A549 (cell line): ENCODE data around the gene SNORC. TPM values are rescaled to one million over a fixed set of nuclear protein-coding genes. Genes with fewer than 3 reads are reported as not detected.

Experiments
- ATAC-seq, 2 experiments: fragments of 200-7000 bp in 1 of 2; fragments of >200 bp in 1 of 2; cut with Nextera tagmentation in 1 of 2; cut with Tn5 transposase in 1 of 2; 3 replicates each; pipeline versions ENCODE4 v1.8.0 to v1.9.1; 2018 to 2020; ENCODE audit warnings: mild to moderate bottlenecking in 1 of 2, moderate library complexity in 1 of 2
- CTCF ChIA-PET: fragments of 300-600 bp; sonication (Branson Sonifier 250); formaldehyde crosslinking; extraction: SDS; loops from one replicate; lab custom pipeline; 2021; ENCODE audit warnings: antibody characterized with exemption, inconsistent platforms; lab: Yijun Ruan, JAX
- POLR2A ChIA-PET: fragments of 350-600 bp; formaldehyde crosslinking; extraction: SDS; loops from one replicate; lab custom pipeline; 2021; ENCODE audit warnings: antibody characterized with exemption, inconsistent platforms; lab: Yijun Ruan, JAX
- DNase-seq, 2 experiments: peaks; one replicate each; pipeline versions ENCODE4 v3.0.0 to v3.0.0-alpha.2; 2011 to 2016; ENCODE audit warnings: low read depth in 1 of 2, low spot score in 1 of 2
- FAIRE-seq: peaks from 2 replicates; lab custom pipeline; 2011; peaks lifted over from hg19 to GRCh38; lab: Jason Lieb, UNC
- H3K27ac ChIP-seq, 2 experiments: fragments of >200 bp; sonication (Bioruptor Twin); formaldehyde crosslinking; 3 replicates each; pipeline ENCODE4 v1.5.1; 2016 to 2017
- H3K4me1 ChIP-seq: fragments of >200 bp; sonication (Bioruptor Twin); formaldehyde crosslinking; 3 replicates; pipeline ENCODE4 v1.6.1; 2016
- H3K4me2 ChIP-seq: fragments of >200 bp; sonication (Bioruptor Twin); formaldehyde crosslinking; 3 replicates; pipeline ENCODE4 v1.6.1; 2016
- H3K4me3 ChIP-seq: fragments of >200 bp; sonication (Bioruptor Twin); formaldehyde crosslinking; 3 replicates; pipeline ENCODE4 v1.5.1; 2016
- H3K9me3 ChIP-seq: fragments of >200 bp; sonication (Bioruptor Twin); formaldehyde crosslinking; 3 replicates; pipeline ENCODE4 v1.6.1; 2016
- BHLHE40 ChIP-seq: IDR thresholded peaks from 2 replicates; pipeline ENCODE4 v1.6.1; 2012; ENCODE audit warnings: low read depth, low read length, inconsistent platforms
- CBX8 ChIP-seq: fragments of 200-600 bp; sonication (generic); IDR thresholded peaks from 2 replicates; pipeline ENCODE4 v1.6.1; 2016
- CEBPB ChIP-seq, 2 experiments: fragments of >200 bp in 1 of 2; sonication (Bioruptor Twin) in 1 of 2; formaldehyde crosslinking in 1 of 2; IDR thresholded peaks; 2 replicates each; pipeline ENCODE4 v1.6.1; 2012 to 2016
- EP300 ChIP-seq, 2 experiments: fragments of >200 bp; sonication (Bioruptor Twin); formaldehyde crosslinking; IDR thresholded peaks; 2 replicates in 1 of 2; 3 replicates in 1 of 2; pipeline ENCODE4 v1.6.1; 2016 to 2017
- FOXS1 ChIP-seq: fragments of 250-450 bp; sonication (Bioruptor Pico); IDR thresholded peaks from 2 replicates; pipeline ENCODE4 v1.5.0; 2020; ENCODE audit warnings: mild to moderate bottlenecking, moderate library complexity
- HOXA7 ChIP-seq: fragments of 250-450 bp; sonication (Bioruptor Pico); IDR thresholded peaks from 2 replicates; pipeline ENCODE4 v1.5.0; 2020; ENCODE audit warnings: mild to moderate bottlenecking, moderate library complexity
- HOXB13 ChIP-seq: fragments of 250-450 bp; sonication (Bioruptor Pico); IDR thresholded peaks from 2 replicates; pipeline ENCODE4 v1.5.0; 2020; ENCODE audit warnings: low read depth, mild to moderate bottlenecking, moderate library complexity
- JUNB ChIP-seq: fragments of >200 bp; sonication (Bioruptor Twin); formaldehyde crosslinking; IDR thresholded peaks from 2 replicates; pipeline ENCODE4 v1.6.1; 2016
- MAX ChIP-seq: IDR thresholded peaks from 2 replicates; pipeline ENCODE4 v1.6.1; 2012
- MAZ ChIP-seq: fragments of 150-350 bp; IDR thresholded peaks from 2 replicates; pipeline ENCODE4 v1.6.1; 2014; ENCODE audit warnings: antibody characterized with exemption, low read depth, low read length, borderline replicate concordance
- NFE2L2 ChIP-seq: fragments of 150-350 bp; conservative IDR thresholded peaks from 2 replicates; pipeline ENCODE4 v1.6.1; 2014; ENCODE audit warnings: low read length
- PBX3 ChIP-seq: IDR thresholded peaks from 2 replicates; pipeline ENCODE4 v1.6.1; 2012
- POLR2AphosphoS2 ChIP-seq: conservative IDR thresholded peaks from 2 replicates; pipeline ENCODE4 v1.6.1; 2012; ENCODE audit warnings: low read length, improper control_type of control experiment, inconsistent platforms
- RCOR1 ChIP-seq: fragments of 150-350 bp; IDR thresholded peaks from 2 replicates; pipeline ENCODE4 v1.6.1; 2014; ENCODE audit warnings: antibody characterized with exemption, low read length, low read depth
- RFX5 ChIP-seq: fragments of 450-650 bp; IDR thresholded peaks from 2 replicates; pipeline ENCODE4 v1.7.1; 2014; ENCODE audit warnings: antibody characterized with exemption, mild to moderate bottlenecking, moderate library complexity
- RNF2 ChIP-seq: fragments of 200-600 bp; sonication (generic); IDR thresholded peaks from 2 replicates; pipeline ENCODE4 v1.6.1; 2016; ENCODE audit warnings: low read depth, mild to moderate bottlenecking, antibody characterized with exemption, moderate library complexity, borderline replicate concordance
- SMC3 ChIP-seq: fragments of >200 bp; sonication (Bioruptor Twin); formaldehyde crosslinking; IDR thresholded peaks from 3 replicates; pipeline ENCODE4 v1.6.1; 2018; ENCODE audit warnings: inconsistent platforms
- USF2 ChIP-seq: fragments of 450-650 bp; IDR thresholded peaks from 2 replicates; pipeline ENCODE4 v1.6.1; 2014; ENCODE audit warnings: antibody characterized with exemption
- ZNF302 ChIP-seq: fragments of 250-450 bp; sonication (Bioruptor Pico); IDR thresholded peaks from 2 replicates; pipeline ENCODE4 v1.9.0; 2021; ENCODE audit warnings: inconsistent platforms, mild to moderate bottlenecking, moderate library complexity
- WGBS: methylation state at CpG from one replicate; pipeline ENCODE4 v1.1.6; 2017; ENCODE audit errors: missing lambda C conversion rate; 5-methylcytosine and 5-hydroxymethylcytosine counted together
- polyA plus RNA-seq, 4 experiments: library from polyadenylated mRNA; depleted of rRNA in 3 of 4; stranded (reverse); fragments of >200 nt; fragmentation: RNase III in 1 of 4; extraction: RNeasy Plus Mini Kit Qiagen cat#74134 plus additional on column Dnase treatment in 1 of 4; gene quantifications; 2 replicates in 3 of 4; 3 replicates in 1 of 4; pipeline ENCODE4 v1.2.3, GENCODE V29; 2011 to 2017
- TF ChIP-seq, protein P1 (sequence below): fragments of 150-350 bp; IDR thresholded peaks from 2 replicates; pipeline ENCODE4 v1.6.1; 2014; ENCODE audit warnings: low read depth, mild to moderate bottlenecking, low read length

The SNORC gene
- polyA plus RNA-seq, 2 of the 4 experiments (the other 2 are of a cell fraction): 8.4 to 9.1 TPM

GRCh38 chr2:232873292-232873908 lies 3.3 kb downstream of the SNORC start:
- FAIRE-seq (no peak), DNase-seq (no peak), ATAC-seq (no peak)
- no peak overlapping the region for H3K4me3 ChIP-seq
- POLR2A ChIA-PET: interaction anchor here (1.1 kb wide), 1 partner anchor 17 kb away, joined by 3 read pairs; no protein-coding TSS in a partner anchor
- H3K9me3 ChIP-seq: no peaks in the 10 kb centered on the region
- peak overlapping the region; percentile 93 to 97 for H3K27ac ChIP-seq
- CTCF ChIA-PET: interaction anchor here (1.0 to 3.3 kb wide), 4 partner anchors 16 to 377 kb away, joined by 4 to 15 read pairs (median 8); partner anchors contain the start of gene ATG16L1
- H3K4me2 ChIP-seq: no peak overlapping the region; the same call in 2 of the 3 replicates
- H3K4me1 ChIP-seq: peaks cover 33% of the 10 kb centered on the region
- 94% methylated on average over 11 of the region's 14 CpGs for WGBS
- TF ChIP-seq EP300 (IDR thresholded peaks at IDR 0.05) (no peak), JUNB (no peak), HOXA7 (no peak), RNF2 (no peak), ZNF302 (CRISPR knock-in tag) (no peak), MAZ (no peak), POLR2AphosphoS2 (no peak), FOXS1 (CRISPR knock-in tag) (no peak), RFX5 (no peak), SMC3 (no peak)
- TF ChIP-seq, protein P1, sequence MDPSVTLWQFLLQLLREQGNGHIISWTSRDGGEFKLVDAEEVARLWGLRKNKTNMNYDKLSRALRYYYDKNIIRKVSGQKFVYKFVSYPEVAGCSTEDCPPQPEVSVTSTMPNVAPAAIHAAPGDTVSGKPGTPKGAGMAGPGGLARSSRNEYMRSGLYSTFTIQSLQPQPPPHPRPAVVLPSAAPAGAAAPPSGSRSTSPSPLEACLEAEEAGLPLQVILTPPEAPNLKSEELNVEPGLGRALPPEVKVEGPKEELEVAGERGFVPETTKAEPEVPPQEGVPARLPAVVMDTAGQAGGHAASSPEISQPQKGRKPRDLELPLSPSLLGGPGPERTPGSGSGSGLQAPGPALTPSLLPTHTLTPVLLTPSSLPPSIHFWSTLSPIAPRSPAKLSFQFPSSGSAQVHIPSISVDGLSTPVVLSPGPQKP: no peak

GRCh38 chr2:232873909-232874641 lies 4.0 kb downstream of the SNORC start:
- no peak for ATAC-seq
- ChIA-PET CTCF (interaction anchor here (0.5 to 3.3 kb wide), 7 partner anchors 12 to 377 kb away, joined by 3 to 15 read pairs (median 7); partner anchors contain the start of gene ATG16L1), POLR2A (interaction anchor here (1.1 to 1.6 kb wide), 3 partner anchors 17 to 106 kb away, joined by 3 to 11 read pairs (median 3); no protein-coding TSS in a partner anchor)
- Histone ChIP-seq H3K9me3 (no peaks in the 10 kb centered on the region), H3K4me2 (peak overlapping the region; percentile 96), H3K27ac (peak overlapping the region; percentile 93 to 97), H3K4me3 (no peak overlapping the region), H3K4me1 (peaks cover 40% of the 10 kb centered on the region)
- FAIRE-seq: no peak
- 79% methylated on average over 6 of the region's 6 CpGs for WGBS
- DNase-seq: peak in 1 of 2 experiments; percentile 32
- TF ChIP-seq USF2 (no peak), RCOR1 (no peak), CBX8 (no peak), PBX3 (no peak), NFE2L2 (no peak), MAX (no peak), CEBPB (IDR thresholded peaks at IDR 0.05) (no peak), BHLHE40 (no peak), HOXB13 (no peak)
